GM23248 (cell line): ENCODE data around the gene EXOSC6.
"Not testable (repeated sequence)": the region's sequence is repeated elsewhere in the genome, so short reads cannot be mapped to it uniquely, and the experiment has no call there.

Experiments used
- EZH2 ChIP-seq: fragments of 200-600 bp; sonication (generic); IDR thresholded peaks from 2 replicates; pipeline ENCODE4 v1.6.1; 2018; ENCODE audit warnings: antibody characterized with exemption, mild to moderate bottlenecking; ENCODE audit not compliant: insufficient read depth, poor library complexity, severe bottlenecking
- EZH2phosphoT487 ChIP-seq: fragments of 200-600 bp; sonication (generic); IDR thresholded peaks from 2 replicates; pipeline ENCODE4 v1.6.1; 2018; ENCODE audit warnings: antibody characterized with exemption, moderate library complexity, mild to moderate bottlenecking, low read depth; ENCODE audit not compliant: insufficient read depth

GRCh38 chr16:70292148-70292547 lies 40.4 kb upstream of the EXOSC6 start:
- not testable (repeated sequence) for TF ChIP-seq EZH2phosphoT487, EZH2
